ENCODE data around the gene PODN. TPM values are rescaled to one million over a fixed set of nuclear protein-coding genes. Genes with fewer than 3 reads are reported as not detected.

Gene PODN
- total RNA-seq, 1 donor, result 52.8 TPM

- no peaks in the 10 kb centered on the region for H3K4me1 ChIP-seq (ENCODE audit: insufficient read depth, low read length)
- no peak overlapping the region for H3K4me2 ChIP-seq (ENCODE audit: insufficient read depth, low read length)
- no peak overlapping the region for H3K27ac ChIP-seq (ENCODE audit: low read depth, low read length)
- no peaks in the 10 kb centered on the region for H3K36me3 ChIP-seq (ENCODE audit: insufficient read depth, low read length)
- no peaks in the 10 kb centered on the region for H4K20me1 ChIP-seq (ENCODE audit: insufficient read depth, low read length)
- TF ChIP-seq, protein P1, sequence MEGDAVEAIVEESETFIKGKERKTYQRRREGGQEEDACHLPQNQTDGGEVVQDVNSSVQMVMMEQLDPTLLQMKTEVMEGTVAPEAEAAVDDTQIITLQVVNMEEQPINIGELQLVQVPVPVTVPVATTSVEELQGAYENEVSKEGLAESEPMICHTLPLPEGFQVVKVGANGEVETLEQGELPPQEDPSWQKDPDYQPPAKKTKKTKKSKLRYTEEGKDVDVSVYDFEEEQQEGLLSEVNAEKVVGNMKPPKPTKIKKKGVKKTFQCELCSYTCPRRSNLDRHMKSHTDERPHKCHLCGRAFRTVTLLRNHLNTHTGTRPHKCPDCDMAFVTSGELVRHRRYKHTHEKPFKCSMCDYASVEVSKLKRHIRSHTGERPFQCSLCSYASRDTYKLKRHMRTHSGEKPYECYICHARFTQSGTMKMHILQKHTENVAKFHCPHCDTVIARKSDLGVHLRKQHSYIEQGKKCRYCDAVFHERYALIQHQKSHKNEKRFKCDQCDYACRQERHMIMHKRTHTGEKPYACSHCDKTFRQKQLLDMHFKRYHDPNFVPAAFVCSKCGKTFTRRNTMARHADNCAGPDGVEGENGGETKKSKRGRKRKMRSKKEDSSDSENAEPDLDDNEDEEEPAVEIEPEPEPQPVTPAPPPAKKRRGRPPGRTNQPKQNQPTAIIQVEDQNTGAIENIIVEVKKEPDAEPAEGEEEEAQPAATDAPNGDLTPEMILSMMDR (IDR thresholded peaks at IDR 0.05; ENCODE audit: extremely low read depth, low read depth, low read length), result no peak
- no peaks in the 10 kb centered on the region for H3K27me3 ChIP-seq (ENCODE audit: insufficient read depth, low read length)
- peak; percentile 51 for DNase-seq (ENCODE audit: insufficient read length, low spot score, missing footprints)
- H2AFZ ChIP-seq (ENCODE audit: low read length), result no peak overlapping the region
- no peaks in the 10 kb centered on the region for H3K9me3 ChIP-seq (ENCODE audit: low read depth, low read length)
- no peak overlapping the region for H3K4me3 ChIP-seq (ENCODE audit: insufficient read depth, low read length)
- no peaks in the 10 kb centered on the region for H3K79me2 ChIP-seq (ENCODE audit: insufficient read depth, low read length)
Measured at GRCh38 chr1:53082826-53083455, 20.9 kb downstream of the PODN start.

GRCh38 chr1:53083636-53084588 is 21.9 kb downstream of the PODN start:
- Histone ChIP-seq H3K4me2 (ENCODE audit: insufficient read depth, low read length) (no peak overlapping the region), H3K79me2 (ENCODE audit: insufficient read depth, low read length) (no peaks in the 10 kb centered on the region), H3K27me3 (ENCODE audit: insufficient read depth, low read length) (no peaks in the 10 kb centered on the region), H3K27ac (ENCODE audit: low read depth, low read length) (no peak overlapping the region), H3K36me3 (ENCODE audit: insufficient read depth, low read length) (no peaks in the 10 kb centered on the region), H4K20me1 (ENCODE audit: insufficient read depth, low read length) (no peaks in the 10 kb centered on the region), H2AFZ (ENCODE audit: low read length) (no peak overlapping the region), H3K4me1 (ENCODE audit: insufficient read depth, low read length) (no peaks in the 10 kb centered on the region), H3K9me3 (ENCODE audit: low read depth, low read length) (no peaks in the 10 kb centered on the region), H3K4me3 (ENCODE audit: insufficient read depth, low read length) (no peak overlapping the region)
- TF ChIP-seq, protein P1 (IDR thresholded peaks at IDR 0.05; ENCODE audit: extremely low read depth, low read depth, low read length), result no peak
- peak; percentile 79 for DNase-seq (ENCODE audit: insufficient read length, low spot score, missing footprints)

GRCh38 chr1:53084589-53084971 is 22.6 kb downstream of the PODN start:
- H3K27me3 ChIP-seq (ENCODE audit: insufficient read depth, low read length), result no peaks in the 10 kb centered on the region
- no peak overlapping the region for H3K4me3 ChIP-seq (ENCODE audit: insufficient read depth, low read length)
- H3K27ac ChIP-seq (ENCODE audit: low read depth, low read length), result no peak overlapping the region
- no peaks in the 10 kb centered on the region for H3K9me3 ChIP-seq (ENCODE audit: low read depth, low read length)
- TF ChIP-seq, protein P1 (IDR thresholded peaks at IDR 0.05; ENCODE audit: extremely low read depth, low read depth, low read length), result no peak
- no peak overlapping the region for H3K4me2 ChIP-seq (ENCODE audit: insufficient read depth, low read length)
- no peak overlapping the region for H2AFZ ChIP-seq (ENCODE audit: low read length)
- no peaks in the 10 kb centered on the region for H3K79me2 ChIP-seq (ENCODE audit: insufficient read depth, low read length)
- no peaks in the 10 kb centered on the region for H3K36me3 ChIP-seq (ENCODE audit: insufficient read depth, low read length)
- H4K20me1 ChIP-seq (ENCODE audit: insufficient read depth, low read length), result no peaks in the 10 kb centered on the region
- peak; percentile 66 for DNase-seq (ENCODE audit: insufficient read length, low spot score, missing footprints)
- peaks cover 5% of the 10 kb centered on the region for H3K4me1 ChIP-seq (ENCODE audit: insufficient read depth, low read length)

- no peak overlapping the region for H3K4me2 ChIP-seq (ENCODE audit: insufficient read depth, low read length)
- H3K9me3 ChIP-seq (ENCODE audit: low read depth, low read length), result no peaks in the 10 kb centered on the region
- H3K27ac ChIP-seq (ENCODE audit: low read depth, low read length), result no peak overlapping the region
- no peaks in the 10 kb centered on the region for H4K20me1 ChIP-seq (ENCODE audit: insufficient read depth, low read length)
- H3K36me3 ChIP-seq (ENCODE audit: insufficient read depth, low read length), result no peaks in the 10 kb centered on the region
- peak; percentile 53 for DNase-seq (ENCODE audit: insufficient read length, low spot score, missing footprints)
- peaks cover 7% of the 10 kb centered on the region for H3K4me1 ChIP-seq (ENCODE audit: insufficient read depth, low read length)
- H3K4me3 ChIP-seq (ENCODE audit: insufficient read depth, low read length), result no peak overlapping the region
- H3K79me2 ChIP-seq (ENCODE audit: insufficient read depth, low read length), result no peaks in the 10 kb centered on the region
- no peaks in the 10 kb centered on the region for H3K27me3 ChIP-seq (ENCODE audit: insufficient read depth, low read length)
- TF ChIP-seq, protein P1 (IDR thresholded peaks at IDR 0.05; ENCODE audit: extremely low read depth, low read depth, low read length), result no peak
- no peak overlapping the region for H2AFZ ChIP-seq (ENCODE audit: low read length)
Measured at GRCh38 chr1:53085405-53085804, 23.4 kb downstream of the PODN start.

Measured in osteoblast (primary cell).